Activated B cell treated with CpG ODN at 0.5 μM for 24 hours (primary cell): ENCODE data around the gene PHACTR3. TPM values are rescaled to one million over a fixed set of nuclear protein-coding genes. Genes with fewer than 3 reads are reported as not detected.

ENCODE experiments used
- ATAC-seq: fragments of 200-7000 bp; cut with Tn5 transposase; one replicate; pipeline ENCODE4 v1.10.0; 2021; ENCODE audit warnings: low read depth, mild to moderate bottlenecking, moderate library complexity
- CTCF ChIA-PET: fragments of 350-600 bp; sonication (Branson Sonifier 250); formaldehyde crosslinking; loops from one replicate; lab custom pipeline; 2021; ENCODE audit warnings: antibody characterized with exemption; lab: Charles Lee
- POLR2A ChIA-PET: fragments of 350-600 bp; sonication (Branson Sonifier 250); formaldehyde crosslinking; loops from one replicate; lab custom pipeline; 2021; ENCODE audit warnings: antibody characterized with exemption; lab: Charles Lee
- DNase-seq: peaks from one replicate; pipeline ENCODE4 v3.0.0; 2022
- H3K27ac Mint-ChIP-seq: one replicate; pipeline ENCODE4 v1.8.0; 2020; ENCODE audit warnings: mixed read lengths
- H3K27me3 Mint-ChIP-seq: one replicate; pipeline ENCODE4 v1.8.0; 2021; ENCODE audit warnings: mixed read lengths
- H3K36me3 Mint-ChIP-seq: one replicate; pipeline ENCODE4 v1.8.0; 2021; ENCODE audit warnings: low read depth, mixed read lengths
- H3K4me1 Mint-ChIP-seq: one replicate; pipeline ENCODE4 v1.8.0; 2021; ENCODE audit warnings: mixed read lengths
- H3K4me3 Mint-ChIP-seq: one replicate; pipeline ENCODE4 v1.8.0; 2020; ENCODE audit warnings: mild to moderate bottlenecking, mixed read lengths
- H3K9me3 Mint-ChIP-seq: one replicate; pipeline ENCODE4 v1.8.0; 2020; ENCODE audit warnings: mixed read lengths
- CTCF ChIP-seq: fragments of 200-600 bp; IDR thresholded peaks from one replicate; pipeline ENCODE4 v1.8.0; 2022; ENCODE audit warnings: antibody characterized with exemption, mild to moderate bottlenecking
- intact Hi-C: fragments of 100-400 bp; cut with micrococcal nuclease; formaldehyde crosslinking; loops from one replicate; pipeline ENCODE4 v1.15.1; 2024
- total RNA-seq: library from RNA; stranded (reverse); gene quantifications from 2 replicates; pipeline ENCODE4 v1.2.3, GENCODE V29; 2022

The PHACTR3 gene
- total RNA-seq, 1 donor from 2014 or later, result not detected

GRCh38 chr20:59660471-59660870 lies 56.1 kb downstream of the PHACTR3 start:
- H3K4me1 Mint-ChIP-seq, result no peaks in the 10 kb centered on the region

GRCh38 chr20:59661153-59661552 lies 56.8 kb downstream of the PHACTR3 start:
- H3K36me3 Mint-ChIP-seq, result peaks cover 2% of the 10 kb centered on the region
- ATAC-seq (no peak), DNase-seq (no peak)
- H3K9me3 Mint-ChIP-seq, result peaks cover 23% of the 10 kb centered on the region
- no peak for TF ChIP-seq CTCF
- no peaks in the 10 kb centered on the region for H3K4me1 Mint-ChIP-seq
- intact Hi-C loops, result no loop called here
- H3K27me3 Mint-ChIP-seq, result peaks cover 25% of the 10 kb centered on the region
- H3K4me3 Mint-ChIP-seq, result no peak overlapping the region
- ChIA-PET CTCF (no interaction called here), POLR2A (no interaction called here)
- no peak overlapping the region for H3K27ac Mint-ChIP-seq

More at GRCh38 chr20:59660471-59660870, 56.1 kb downstream of the PHACTR3 start:
- no peak for ATAC-seq
- Mint-ChIP-seq H3K36me3 (peaks cover 2% of the 10 kb centered on the region), H3K27ac (no peak overlapping the region), H3K27me3 (peaks cover 22% of the 10 kb centered on the region), H3K9me3 (peaks cover 27% of the 10 kb centered on the region), H3K4me3 (no peak overlapping the region)
- TF ChIP-seq CTCF, result no peak
- intact Hi-C loops, result no loop called here
- DNase-seq, result no peak
- POLR2A ChIA-PET, result no interaction called here
- CTCF ChIA-PET, result no interaction called here

GRCh38 chr20:59661621-59662020 lies 57.3 kb downstream of the PHACTR3 start:
- no peak for DNase-seq
- H3K36me3 Mint-ChIP-seq, result peaks cover 2% of the 10 kb centered on the region
- H3K9me3 Mint-ChIP-seq, result peaks cover 19% of the 10 kb centered on the region
- ATAC-seq, result no peak
- intact Hi-C loops, result no loop called here
- H3K4me3 Mint-ChIP-seq, result no peak overlapping the region
- ChIA-PET CTCF (no interaction called here), POLR2A (no interaction called here)
- H3K27ac Mint-ChIP-seq, result no peak overlapping the region
- H3K27me3 Mint-ChIP-seq, result peaks cover 25% of the 10 kb centered on the region
- TF ChIP-seq CTCF, result no peak
- no peaks in the 10 kb centered on the region for H3K4me1 Mint-ChIP-seq

DNA sequence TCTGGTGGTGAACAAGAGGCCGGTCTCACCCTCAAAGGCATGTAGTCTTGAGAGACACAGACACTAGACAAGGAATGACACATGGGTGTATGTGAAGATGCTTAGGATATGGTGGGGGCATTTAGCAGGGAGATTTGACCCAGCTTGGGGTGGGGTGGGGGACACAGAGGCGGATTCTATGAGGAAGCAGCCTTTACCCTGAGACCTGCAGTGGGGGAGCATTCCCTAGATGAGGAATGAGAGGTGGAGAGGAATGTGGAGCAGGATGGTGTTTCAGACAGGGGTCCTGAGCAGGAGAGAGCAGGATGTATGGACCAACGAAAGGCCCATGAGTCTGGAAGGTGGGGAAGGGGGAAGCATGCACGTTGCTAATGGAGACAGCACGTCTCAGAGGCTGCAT lies 57.8 kb downstream of the PHACTR3 start:
- no peak for ATAC-seq
- H3K27me3 Mint-ChIP-seq, result peaks cover 25% of the 10 kb centered on the region
- ChIA-PET POLR2A (no interaction called here), CTCF (no interaction called here)
- no peak for TF ChIP-seq CTCF
- no peaks in the 10 kb centered on the region for H3K4me1 Mint-ChIP-seq
- no peak overlapping the region for H3K27ac Mint-ChIP-seq
- no peak overlapping the region for H3K4me3 Mint-ChIP-seq
- H3K9me3 Mint-ChIP-seq, result peaks cover 15% of the 10 kb centered on the region
- intact Hi-C loops, result no loop called here
- H3K36me3 Mint-ChIP-seq, result peaks cover 2% of the 10 kb centered on the region
- DNase-seq, result no peak

DNA sequence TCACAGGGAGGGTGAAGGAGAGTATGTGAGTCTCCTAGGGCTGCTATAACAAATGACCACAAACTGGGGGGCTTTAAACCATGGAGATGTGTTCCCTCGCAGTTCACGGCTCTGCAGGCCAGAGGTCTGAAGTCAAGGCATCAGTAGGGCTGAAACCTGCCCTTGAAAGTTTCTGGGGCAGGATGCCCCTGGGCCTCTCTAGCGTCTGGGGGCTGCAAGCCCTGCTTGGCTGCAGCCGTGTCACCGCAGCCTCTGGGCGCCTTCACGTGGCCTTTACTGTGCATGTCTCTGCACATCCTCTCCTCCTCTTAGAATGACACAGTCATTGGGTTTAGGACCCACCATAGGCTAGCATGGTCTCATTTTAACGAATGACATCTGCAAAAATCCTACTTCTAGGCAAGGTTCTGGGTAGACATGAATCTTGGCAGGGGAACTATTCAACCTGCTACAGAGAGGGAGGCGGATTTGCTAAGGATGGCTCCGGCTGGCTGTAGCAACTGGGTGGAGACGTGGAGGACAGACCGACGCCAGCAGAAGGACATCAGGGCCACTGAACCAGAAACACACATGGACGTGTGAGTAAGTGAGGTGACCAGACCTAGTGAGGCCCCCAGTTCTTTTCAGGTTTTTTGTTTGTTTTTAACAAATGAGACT lies 58.6 kb downstream of the PHACTR3 start:
- H3K27me3 Mint-ChIP-seq, result peaks cover 25% of the 10 kb centered on the region
- peaks cover 8% of the 10 kb centered on the region for H3K9me3 Mint-ChIP-seq
- no peak overlapping the region for H3K4me3 Mint-ChIP-seq
- intact Hi-C loops, result no loop called here
- ATAC-seq (no peak), DNase-seq (no peak)
- no peak overlapping the region for H3K27ac Mint-ChIP-seq
- ChIA-PET CTCF (no interaction called here), POLR2A (no interaction called here)
- TF ChIP-seq CTCF, result no peak
- H3K36me3 Mint-ChIP-seq, result peaks cover 2% of the 10 kb centered on the region
- no peaks in the 10 kb centered on the region for H3K4me1 Mint-ChIP-seq
